SK-N-SH (cell line): Measurements from ENCODE around the gene CEP70. TPM values are rescaled to one million over a fixed set of nuclear protein-coding genes. Genes with fewer than 3 reads are reported as not detected.

Source experiments
- CTCF ChIA-PET: fragments of 300-600, 350-600 bp; formaldehyde crosslinking; extraction: SDS; loops from one replicate; lab custom pipeline; 2021; lab: Yijun Ruan, JAX
- POLR2A ChIA-PET: fragments of 350-600 bp; sonication (Branson Sonifier 250); formaldehyde crosslinking; extraction: SDS; loops from one replicate; lab custom pipeline; 2020; ENCODE audit warnings: antibody characterized with exemption, inconsistent platforms; lab: Yijun Ruan, JAX
- DNase-seq: peaks from one replicate; pipeline ENCODE4 v3.0.0; 2012
- H2AFZ ChIP-seq: fragments of 200-600 bp; sonication (generic); 2 replicates; pipeline ENCODE4 v1.8.1; 2016; ENCODE audit warnings: antibody characterized with exemption, mild to moderate bottlenecking, low read depth
- H3F3A ChIP-seq: fragments of 200-600 bp; sonication (generic); replicated peaks from 2 replicates; pipeline ENCODE3; 2016; ENCODE audit warnings: antibody characterized with exemption, mild to moderate bottlenecking; ENCODE audit not compliant: insufficient read depth
- H3K27ac ChIP-seq, 2 experiments: fragments of 200-500 bp in 1 of 2; fragments of 200-600 bp in 1 of 2; sonication (Bioruptor generic) in 1 of 2; sonication (generic), shearing (Covaris generic) in 1 of 2; 2 replicates each; pipeline versions ENCODE4 v1.5.1 to v1.6.1; 2014 to 2016; ENCODE audit warnings: low read depth in 2 of 2, inconsistent platforms in 1 of 2, low read length in 1 of 2, mild to moderate bottlenecking in 1 of 2, mixed read lengths in 1 of 2
- H3K27me3 ChIP-seq: fragments of 200-600 bp; sonication (generic), shearing (Covaris generic); 2 replicates; pipeline ENCODE4 v1.6.1; 2016; ENCODE audit warnings: mixed run types; ENCODE audit not compliant: insufficient read depth
- H3K36me3 ChIP-seq, 2 experiments: fragments of 200-500 bp in 1 of 2; fragments of 200-600 bp in 1 of 2; sonication (Bioruptor generic) in 1 of 2; sonication (generic) in 1 of 2; replicated peaks in 1 of 2; 2 replicates each; pipeline versions ENCODE3 to v1.5.1; 2014 to 2016; ENCODE audit warnings: low read length in 1 of 2, mild to moderate bottlenecking in 1 of 2; ENCODE audit not compliant: insufficient read depth in 2 of 2, control insufficient read depth in 1 of 2
- H3K4me1 ChIP-seq, 2 experiments: fragments of 200-500 bp in 1 of 2; fragments of 200-600 bp in 1 of 2; sonication (Bioruptor generic) in 1 of 2; sonication (generic), shearing (Covaris generic) in 1 of 2; 2 replicates each; pipeline versions ENCODE4 v1.5.1 to v1.6.1; 2014 to 2016; ENCODE audit warnings: low read depth in 1 of 2, low read length in 1 of 2, mixed run types in 1 of 2; ENCODE audit not compliant: insufficient read depth in 2 of 2, control insufficient read depth in 1 of 2
- H3K4me2 ChIP-seq: fragments of 200-600 bp; sonication (generic), shearing (Covaris generic); 2 replicates; pipeline ENCODE4 v1.6.1; 2017; ENCODE audit warnings: mixed run types
- H3K4me3 ChIP-seq, 2 experiments: fragments of 200-500 bp in 1 of 2; fragments of 200-600 bp in 1 of 2; sonication (Bioruptor generic) in 1 of 2; sonication (generic), shearing (Covaris generic) in 1 of 2; 2 replicates each; pipeline versions ENCODE4 v1.5.1 to v1.8.1; 2014 to 2016; ENCODE audit warnings: low read depth in 2 of 2, inconsistent platforms in 1 of 2, low read length in 1 of 2, mild to moderate bottlenecking in 1 of 2, mixed read lengths in 1 of 2, moderate library complexity in 1 of 2
- H3K79me2 ChIP-seq: fragments of 200-600 bp; sonication (generic); 2 replicates; pipeline ENCODE4 v1.8.1; 2017; ENCODE audit warnings: mild to moderate bottlenecking; ENCODE audit not compliant: insufficient read depth
- H3K9ac ChIP-seq: fragments of 200-600 bp; sonication (generic); 2 replicates; pipeline ENCODE4 v1.6.1; 2017; ENCODE audit warnings: mixed run types
- H3K9me2 ChIP-seq: fragments of 200-600 bp; sonication (generic); 2 replicates; pipeline ENCODE4 v1.6.1; 2017; ENCODE audit warnings: mixed run types
- H3K9me3 ChIP-seq: fragments of 200-600 bp; sonication (generic); 2 replicates; pipeline ENCODE4 v1.6.1; 2017; ENCODE audit warnings: mixed run types, mild to moderate bottlenecking, moderate library complexity
- H4K20me1 ChIP-seq: fragments of 200-600 bp; sonication (generic); 2 replicates; pipeline ENCODE4 v1.6.1; 2017; ENCODE audit warnings: mild to moderate bottlenecking, mixed run types; ENCODE audit not compliant: insufficient read depth
- CHD2 ChIP-seq: fragments of 150-350 bp; IDR thresholded peaks from 2 replicates; pipeline ENCODE4 v1.6.1; 2018; ENCODE audit warnings: low read length; ENCODE audit not compliant: partially characterized antibody
- ELF1 ChIP-seq: IDR thresholded peaks from 2 replicates; pipeline ENCODE4 v1.4.0; 2012
- EZH2phosphoT487 ChIP-seq: fragments of 200-600 bp; sonication (generic); IDR thresholded peaks from 2 replicates; pipeline ENCODE4 v1.6.1; 2017; ENCODE audit warnings: low read depth, mixed run types, mild to moderate bottlenecking, antibody characterized with exemption, moderate library complexity, borderline replicate concordance
- FOXJ3 ChIP-seq: sonication (generic); formaldehyde crosslinking; IDR thresholded peaks from 2 replicates; pipeline ENCODE4 v1.5.1; 2020; ENCODE audit warnings: mild to moderate bottlenecking, missing genetic modification reagents
- MAX ChIP-seq: IDR thresholded peaks from 2 replicates; pipeline ENCODE4 v1.4.0; 2012; ENCODE audit warnings: low read depth
- MXI1 ChIP-seq: IDR thresholded peaks from 2 replicates; pipeline ENCODE4 v1.6.1; 2012; ENCODE audit warnings: mild to moderate bottlenecking, low read depth, low read length, improper control_type of control experiment
- NFIC ChIP-seq: IDR thresholded peaks from 2 replicates; pipeline ENCODE4 v1.4.0; 2012; ENCODE audit warnings: borderline replicate concordance
- SIN3A ChIP-seq: IDR thresholded peaks from 2 replicates; pipeline ENCODE4 v1.6.1; 2012; ENCODE audit warnings: low read depth, mild to moderate bottlenecking, low read length, moderate library complexity, borderline replicate concordance
- SMC3 ChIP-seq: IDR thresholded peaks from 2 replicates; pipeline ENCODE4 v1.6.1; 2012; ENCODE audit warnings: low read depth, low read length, improper control_type of control experiment
- TAF1 ChIP-seq: IDR thresholded peaks from 2 replicates; pipeline ENCODE4 v1.6.1; 2012; ENCODE audit warnings: low read depth, mild to moderate bottlenecking, low read length, moderate library complexity, borderline replicate concordance
- TCF12 ChIP-seq: IDR thresholded peaks from 2 replicates; pipeline ENCODE4 v1.4.0; 2012
- TEAD4 ChIP-seq: IDR thresholded peaks from 2 replicates; pipeline ENCODE4 v1.4.0; 2012; ENCODE audit warnings: mild to moderate bottlenecking, borderline replicate concordance; ENCODE audit not compliant: insufficient read depth
- YY1 ChIP-seq: IDR thresholded peaks from 2 replicates; pipeline ENCODE4 v1.4.0; 2012; ENCODE audit warnings: low read depth, mild to moderate bottlenecking
- WGBS: methylation state at CpG from one replicate; pipeline ENCODE4 v1.1.6; 2017; ENCODE audit warnings: low lambda C conversion rate; 5-methylcytosine and 5-hydroxymethylcytosine counted together
- polyA plus RNA-seq, 3 experiments: library from polyadenylated mRNA; depleted of rRNA; stranded (reverse); fragments of >200 nt; gene quantifications; 2 replicates each; pipeline ENCODE4 v1.2.3, GENCODE V29; 2012
- TF ChIP-seq, protein P1 (sequence below): IDR thresholded peaks from 2 replicates; pipeline ENCODE4; 2012
- TF ChIP-seq, protein P2 (sequence below): fragments of 150-350 bp; IDR thresholded peaks from 2 replicates; pipeline ENCODE4 v1.6.1; 2016; ENCODE audit warnings: mild to moderate bottlenecking, low read depth, low read length
- TF ChIP-seq, protein P3 (sequence below): fragments of 200-600 bp; sonication (generic); IDR thresholded peaks from 2 replicates; pipeline ENCODE4 v1.6.1; 2017; ENCODE audit warnings: antibody characterized with exemption, mild to moderate bottlenecking, moderate library complexity
- TF ChIP-seq, protein P4 (sequence below): fragments of 150-350 bp; IDR thresholded peaks from 2 replicates; pipeline ENCODE4 v1.6.1; 2017; ENCODE audit warnings: antibody characterized with exemption, low read length, low read depth, borderline replicate concordance

The CEP70 gene
- polyA plus RNA-seq, 1 of the 3 experiments (the other 2 are of a cell fraction): 3.7 TPM

DNA sequence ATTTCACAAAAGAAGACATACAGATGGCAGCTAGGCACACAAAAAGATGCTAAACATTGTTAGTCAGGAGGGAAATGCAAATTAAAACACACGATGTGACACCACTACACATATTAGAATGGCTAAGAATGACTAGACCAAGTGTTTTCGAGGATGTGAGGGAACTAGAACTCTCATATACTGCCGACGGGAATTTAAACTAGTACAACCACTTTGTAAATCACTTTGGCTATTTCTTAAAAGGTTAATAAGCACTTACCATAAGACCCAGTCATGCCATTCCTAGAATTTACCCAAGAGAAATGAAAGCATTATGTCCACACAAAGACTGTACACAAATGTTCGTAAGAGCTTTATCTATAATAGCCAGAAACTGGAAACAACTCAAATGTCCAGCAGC is 5.6 kb downstream of the CEP70 start:
- Histone ChIP-seq H3K9me3 (peaks cover 3% of the 10 kb centered on the region; the same call in 1 of the 2 replicates), H2AFZ (no peak overlapping the region), H3K9me2 (no peaks in the 10 kb centered on the region), H3K4me1 (peaks cover 0 to 6% of the 10 kb centered on the region in 2 experiments; a peak in 2 of 4 replicates), H3K27me3 (no peaks in the 10 kb centered on the region), H3K4me2 (no peak overlapping the region), H3F3A (no peaks in the 10 kb centered on the region), H3K36me3 (peaks cover 5 to 11% of the 10 kb centered on the region in 2 experiments), H3K9ac (no peak overlapping the region), H3K4me3 (no peak overlapping the region), H4K20me1 (no peaks in the 10 kb centered on the region), H3K79me2 (peaks cover 9% of the 10 kb centered on the region; the same call in 1 of the 2 replicates), H3K27ac (no peak overlapping the region)
- no peak for TF ChIP-seq SIN3A
- TF ChIP-seq TAF1: no peak
- TF ChIP-seq, protein P1, sequence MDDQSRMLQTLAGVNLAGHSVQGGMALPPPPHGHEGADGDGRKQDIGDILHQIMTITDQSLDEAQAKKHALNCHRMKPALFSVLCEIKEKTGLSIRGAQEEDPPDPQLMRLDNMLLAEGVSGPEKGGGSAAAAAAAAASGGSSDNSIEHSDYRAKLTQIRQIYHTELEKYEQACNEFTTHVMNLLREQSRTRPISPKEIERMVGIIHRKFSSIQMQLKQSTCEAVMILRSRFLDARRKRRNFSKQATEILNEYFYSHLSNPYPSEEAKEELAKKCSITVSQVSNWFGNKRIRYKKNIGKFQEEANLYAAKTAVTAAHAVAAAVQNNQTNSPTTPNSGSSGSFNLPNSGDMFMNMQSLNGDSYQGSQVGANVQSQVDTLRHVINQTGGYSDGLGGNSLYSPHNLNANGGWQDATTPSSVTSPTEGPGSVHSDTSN: no peak
- no peak for TF ChIP-seq MAX
- TF ChIP-seq TEAD4: no peak
- TF ChIP-seq, protein P2, sequence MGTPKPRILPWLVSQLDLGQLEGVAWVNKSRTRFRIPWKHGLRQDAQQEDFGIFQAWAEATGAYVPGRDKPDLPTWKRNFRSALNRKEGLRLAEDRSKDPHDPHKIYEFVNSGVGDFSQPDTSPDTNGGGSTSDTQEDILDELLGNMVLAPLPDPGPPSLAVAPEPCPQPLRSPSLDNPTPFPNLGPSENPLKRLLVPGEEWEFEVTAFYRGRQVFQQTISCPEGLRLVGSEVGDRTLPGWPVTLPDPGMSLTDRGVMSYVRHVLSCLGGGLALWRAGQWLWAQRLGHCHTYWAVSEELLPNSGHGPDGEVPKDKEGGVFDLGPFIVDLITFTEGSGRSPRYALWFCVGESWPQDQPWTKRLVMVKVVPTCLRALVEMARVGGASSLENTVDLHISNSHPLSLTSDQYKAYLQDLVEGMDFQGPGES: no peak
- no peak for TF ChIP-seq FOXJ3 (CRISPR knock-in tag)
- no peak for TF ChIP-seq CHD2
- TF ChIP-seq TCF12: no peak
- TF ChIP-seq, protein P3, sequence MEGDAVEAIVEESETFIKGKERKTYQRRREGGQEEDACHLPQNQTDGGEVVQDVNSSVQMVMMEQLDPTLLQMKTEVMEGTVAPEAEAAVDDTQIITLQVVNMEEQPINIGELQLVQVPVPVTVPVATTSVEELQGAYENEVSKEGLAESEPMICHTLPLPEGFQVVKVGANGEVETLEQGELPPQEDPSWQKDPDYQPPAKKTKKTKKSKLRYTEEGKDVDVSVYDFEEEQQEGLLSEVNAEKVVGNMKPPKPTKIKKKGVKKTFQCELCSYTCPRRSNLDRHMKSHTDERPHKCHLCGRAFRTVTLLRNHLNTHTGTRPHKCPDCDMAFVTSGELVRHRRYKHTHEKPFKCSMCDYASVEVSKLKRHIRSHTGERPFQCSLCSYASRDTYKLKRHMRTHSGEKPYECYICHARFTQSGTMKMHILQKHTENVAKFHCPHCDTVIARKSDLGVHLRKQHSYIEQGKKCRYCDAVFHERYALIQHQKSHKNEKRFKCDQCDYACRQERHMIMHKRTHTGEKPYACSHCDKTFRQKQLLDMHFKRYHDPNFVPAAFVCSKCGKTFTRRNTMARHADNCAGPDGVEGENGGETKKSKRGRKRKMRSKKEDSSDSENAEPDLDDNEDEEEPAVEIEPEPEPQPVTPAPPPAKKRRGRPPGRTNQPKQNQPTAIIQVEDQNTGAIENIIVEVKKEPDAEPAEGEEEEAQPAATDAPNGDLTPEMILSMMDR: no peak
- no peak for TF ChIP-seq ELF1
- TF ChIP-seq NFIC: no peak
- TF ChIP-seq EZH2phosphoT487: no peak
- no peak for TF ChIP-seq MXI1
- TF ChIP-seq YY1: no peak
- no peak for TF ChIP-seq SMC3
- TF ChIP-seq, protein P4, sequence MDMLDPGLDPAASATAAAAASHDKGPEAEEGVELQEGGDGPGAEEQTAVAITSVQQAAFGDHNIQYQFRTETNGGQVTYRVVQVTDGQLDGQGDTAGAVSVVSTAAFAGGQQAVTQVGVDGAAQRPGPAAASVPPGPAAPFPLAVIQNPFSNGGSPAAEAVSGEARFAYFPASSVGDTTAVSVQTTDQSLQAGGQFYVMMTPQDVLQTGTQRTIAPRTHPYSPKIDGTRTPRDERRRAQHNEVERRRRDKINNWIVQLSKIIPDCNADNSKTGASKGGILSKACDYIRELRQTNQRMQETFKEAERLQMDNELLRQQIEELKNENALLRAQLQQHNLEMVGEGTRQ: no peak
- POLR2A ChIA-PET: interaction anchor here (0.7 kb wide), 1 partner anchor 148 kb away, joined by 3 read pairs; no protein-coding TSS in a partner anchor
- CTCF ChIA-PET: interaction anchor here (1.3 to 7.5 kb wide), 2 partner anchors 330 to 348 kb away, joined by 6 to 272 read pairs; no protein-coding TSS in a partner anchor
- no peak for DNase-seq
- WGBS: 92% methylated on average over 5 of the region's 5 CpGs
